ENCODE data around the gene ADGRB2.
A peak's percentile ranks its signal among the peaks of the same experiment; 100 is the strongest.

Gene ADGRB2

DNA sequence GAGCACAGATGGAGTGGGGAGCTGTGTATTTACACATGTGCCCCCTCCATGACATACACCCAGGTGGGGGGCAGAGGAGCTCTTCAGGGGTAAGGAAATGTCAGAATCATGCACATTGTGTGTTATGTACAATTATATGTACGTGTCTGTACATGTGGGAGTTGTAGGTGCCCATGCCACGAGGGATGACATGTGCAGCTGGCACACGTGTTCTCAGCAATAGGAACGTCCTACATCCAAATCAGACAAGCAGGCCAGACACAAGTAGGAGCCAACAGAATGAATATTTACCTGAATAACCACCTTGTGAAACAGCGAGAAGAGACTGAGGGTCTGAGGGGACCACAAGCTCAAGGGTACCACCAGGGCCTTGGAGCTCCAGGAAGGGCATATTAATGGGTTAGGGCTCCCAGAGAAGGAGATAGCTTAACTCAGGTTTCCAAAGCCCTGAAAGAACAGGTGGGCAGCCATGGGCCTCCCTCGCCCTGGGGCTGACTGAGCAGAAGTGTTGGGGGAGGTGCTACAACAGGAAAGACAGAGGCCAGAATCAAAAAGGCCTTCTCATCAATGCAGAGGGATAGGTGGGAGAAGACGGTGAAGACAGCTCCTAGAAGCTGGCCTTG lies 63.6 kb downstream of the ADGRB2 start:
- no peak for DNase-seq

DNA sequence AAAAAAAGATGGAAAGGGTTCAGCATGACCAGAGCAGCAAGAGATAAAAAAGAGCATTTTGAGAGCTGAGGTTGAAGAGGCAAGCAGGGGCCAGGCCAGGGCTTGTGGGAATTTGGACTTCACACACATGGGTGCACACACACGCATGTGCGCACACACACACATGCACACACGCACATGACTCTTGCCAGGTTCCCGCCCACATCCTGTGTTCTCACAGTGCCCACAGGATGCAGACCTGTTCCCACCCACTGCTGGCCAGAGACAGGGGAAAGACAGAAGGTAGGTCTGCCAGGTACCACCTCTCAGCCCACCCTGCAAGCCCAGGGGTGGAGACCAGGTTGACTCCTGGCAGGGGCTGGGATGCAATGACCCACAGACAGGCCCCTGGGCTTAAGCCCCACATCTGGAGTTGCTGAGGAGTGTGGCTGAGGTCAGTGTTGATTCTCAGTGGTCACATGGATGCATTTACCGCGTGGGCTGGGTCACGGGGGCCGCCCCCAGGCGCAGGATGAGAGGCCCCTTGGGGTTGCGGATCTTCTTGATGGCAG lies 64.7 kb downstream of the ADGRB2 start:
- DNase-seq = peak; percentile 49

DNA sequence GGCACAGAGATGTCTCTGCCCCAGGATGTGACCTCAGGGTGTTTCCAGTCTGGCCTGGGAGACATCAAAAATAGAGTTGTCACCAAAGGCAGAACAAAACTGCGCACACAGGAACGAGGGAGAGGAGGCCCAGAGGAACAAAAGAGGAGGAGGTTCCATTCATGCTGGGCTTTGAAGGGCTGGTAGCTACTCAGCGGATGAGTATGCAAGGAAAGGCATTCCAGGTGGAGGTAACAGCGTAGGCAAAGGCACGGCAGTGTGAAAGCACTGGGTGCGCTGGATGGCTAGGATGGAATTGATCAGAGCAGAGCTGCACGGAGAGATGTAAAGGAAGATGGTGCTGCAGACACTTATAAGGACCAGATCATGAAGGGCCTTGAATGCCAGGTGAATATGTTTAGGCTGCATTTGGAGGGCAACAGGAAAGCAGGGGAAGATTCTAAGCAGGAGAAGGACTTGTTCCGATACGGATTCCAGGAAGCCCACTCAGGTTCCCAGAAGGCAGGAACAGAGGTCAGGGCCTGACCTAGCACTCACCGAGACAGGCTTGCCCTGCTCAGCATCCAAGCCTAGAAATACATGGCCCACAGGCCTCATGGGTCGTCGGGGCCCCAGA lies 66.7 kb downstream of the ADGRB2 start:
- DNase-seq = no peak

DNA sequence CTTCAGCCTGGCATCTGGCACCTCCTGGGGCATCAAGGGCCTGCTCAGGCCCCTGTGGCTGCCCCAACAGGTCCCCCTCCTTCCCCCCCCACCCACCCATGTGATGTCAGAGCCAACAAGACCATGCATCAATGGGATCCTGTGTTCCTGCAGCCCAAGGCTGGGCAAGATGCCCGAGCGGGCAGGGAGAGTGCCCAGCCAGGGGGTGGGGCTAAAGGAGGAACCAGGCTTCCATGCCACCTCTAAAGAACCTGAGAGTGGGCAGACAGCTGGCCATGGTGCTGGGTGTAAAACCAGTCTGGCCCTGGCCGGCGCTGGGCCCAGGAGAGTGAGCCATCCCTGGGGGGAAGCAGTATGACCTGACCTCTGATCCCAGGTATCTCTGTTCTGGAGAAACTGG lies 67.9 kb downstream of the ADGRB2 start:
- DNase-seq = no peak

DNA sequence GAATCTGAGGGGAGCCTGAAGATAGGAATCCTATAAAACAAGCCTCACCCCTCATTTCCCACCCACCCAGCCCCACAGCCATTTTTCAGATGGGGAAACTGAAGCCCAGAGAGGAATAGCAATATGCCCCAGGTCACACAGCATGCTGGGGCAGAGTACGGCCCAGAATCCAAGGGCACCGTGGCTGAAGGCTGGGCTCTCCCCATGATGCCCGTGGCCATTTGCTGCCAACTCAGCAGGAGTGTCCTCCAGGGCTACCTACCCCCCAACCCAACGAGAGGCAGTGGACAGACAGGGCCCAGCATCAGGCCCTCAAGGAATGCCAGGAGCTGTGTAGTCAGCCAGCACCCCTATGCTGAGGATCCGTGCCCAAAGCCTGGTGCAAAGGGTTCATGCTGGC lies 68.8 kb downstream of the ADGRB2 start:
- no peak for DNase-seq

DNA sequence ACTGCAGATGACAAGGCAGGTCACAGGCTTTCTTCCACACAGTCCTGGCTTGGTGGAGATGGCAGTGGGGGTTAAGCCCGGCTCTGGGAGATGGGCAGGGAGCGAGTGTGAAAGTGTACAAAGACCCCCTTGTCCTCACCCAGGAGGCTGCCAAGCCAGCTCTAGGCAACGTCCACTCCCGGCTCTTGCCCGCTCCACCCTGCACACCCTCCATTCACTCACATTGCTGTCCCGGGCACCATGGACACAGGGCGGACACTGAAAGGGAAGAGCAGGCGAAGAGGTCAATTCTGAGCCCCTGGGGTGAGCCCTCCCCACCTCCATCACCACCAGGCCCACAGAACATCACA lies 69.2 kb downstream of the ADGRB2 start:
- DNase-seq = no peak

DNA sequence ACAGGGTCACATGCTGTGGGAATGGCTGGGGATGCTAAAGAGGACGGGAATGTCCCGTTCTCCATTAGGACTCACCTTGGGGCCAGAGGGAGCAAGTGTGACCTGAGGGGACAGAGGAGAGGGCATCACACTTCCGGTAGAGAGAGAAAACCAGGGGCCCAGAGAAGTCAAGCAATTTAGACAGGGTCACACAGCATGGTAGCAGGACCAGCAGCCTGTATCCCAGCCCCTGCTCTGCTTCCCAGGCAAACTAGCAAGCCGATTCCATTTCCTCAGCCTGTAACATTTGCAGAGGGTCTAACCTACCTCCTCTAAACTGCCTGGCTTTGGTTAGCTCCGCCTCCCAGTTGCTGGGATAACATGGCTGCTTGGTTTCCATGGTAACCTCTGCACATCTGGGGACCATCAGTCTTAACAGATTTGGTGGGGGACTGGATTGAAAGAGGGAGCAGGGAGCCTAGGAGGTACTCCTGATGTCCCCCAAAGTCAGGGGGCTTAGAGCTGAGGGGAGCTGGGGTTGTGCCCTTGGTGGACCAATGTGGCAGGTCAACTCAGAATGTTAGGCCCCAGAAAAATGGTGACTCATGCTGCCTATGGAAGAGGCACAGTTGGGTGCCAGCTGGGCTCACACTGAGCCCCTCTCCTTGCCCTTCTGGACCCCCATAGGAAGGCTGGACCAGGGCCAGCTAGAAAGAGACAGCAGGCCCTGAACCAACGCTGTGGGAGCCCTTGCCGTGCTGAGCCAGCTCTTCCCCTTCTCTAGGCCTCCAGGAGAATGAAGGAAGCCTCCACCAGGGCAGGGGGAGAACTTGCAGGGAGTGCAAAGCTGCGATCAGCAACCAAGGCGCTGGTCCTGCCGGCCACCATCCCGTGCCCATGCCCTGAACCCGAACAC lies 69.8 kb downstream of the ADGRB2 start:
- DNase-seq = no peak

DNA sequence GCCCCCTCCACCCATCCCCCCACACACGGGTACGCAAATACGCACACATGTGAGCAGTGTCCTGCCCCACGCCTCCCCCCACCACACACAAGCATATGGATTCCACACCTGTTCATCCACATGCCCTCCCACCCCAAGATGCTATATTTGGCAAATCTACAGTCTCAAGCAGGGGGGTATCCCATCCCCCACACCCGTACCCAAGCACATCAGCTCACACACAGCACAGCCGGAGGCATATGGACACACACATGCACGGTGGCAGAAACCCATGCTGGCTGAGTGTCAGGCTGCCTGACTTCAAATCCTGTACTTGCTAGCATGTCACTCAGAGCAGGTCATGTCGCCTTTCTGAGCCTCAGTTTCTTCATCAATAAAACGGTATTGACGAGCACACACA lies 70.9 kb downstream of the ADGRB2 start:
- DNase-seq = no peak

DNA sequence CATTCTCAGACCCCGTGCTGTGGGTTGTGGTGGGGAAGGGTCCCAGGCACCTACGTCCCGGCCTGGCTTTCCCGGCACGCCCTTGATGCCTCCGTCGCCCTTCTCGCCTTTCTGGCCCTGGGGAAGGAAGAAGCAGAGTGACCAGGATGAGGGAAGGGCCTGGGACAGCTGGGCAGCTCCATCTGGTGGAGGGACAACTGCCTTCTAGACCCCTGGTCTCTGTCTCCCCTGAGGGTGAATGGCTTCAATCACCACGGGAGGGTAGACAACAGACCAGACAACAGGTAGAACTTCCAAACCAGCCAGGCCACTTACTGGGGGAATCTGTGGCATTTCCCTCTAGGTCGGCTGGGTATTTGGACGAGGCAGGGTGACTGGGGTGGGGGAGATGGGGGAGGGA lies 72.2 kb downstream of the ADGRB2 start:
- no peak for DNase-seq

DNA sequence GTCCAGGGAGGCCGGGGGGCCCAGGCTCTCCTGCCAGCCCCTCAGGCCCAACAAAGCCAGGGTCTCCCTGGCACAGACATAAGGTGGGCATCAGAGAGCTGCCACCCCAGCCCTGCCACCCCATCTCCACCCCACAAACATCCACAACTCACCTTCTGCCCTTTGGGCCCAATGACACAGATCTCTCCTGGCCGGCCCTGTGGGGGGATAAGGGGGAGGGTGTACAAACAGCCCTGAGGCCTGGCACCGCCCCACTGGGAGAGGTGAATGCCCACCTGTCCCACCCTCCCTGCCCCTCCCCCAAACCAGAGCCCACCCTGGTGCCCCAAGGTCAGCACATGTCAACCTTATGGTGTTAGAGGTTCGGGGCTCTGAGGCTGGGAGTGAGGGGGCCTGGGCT lies 72.7 kb downstream of the ADGRB2 start:
- DNase-seq = no peak

DNA sequence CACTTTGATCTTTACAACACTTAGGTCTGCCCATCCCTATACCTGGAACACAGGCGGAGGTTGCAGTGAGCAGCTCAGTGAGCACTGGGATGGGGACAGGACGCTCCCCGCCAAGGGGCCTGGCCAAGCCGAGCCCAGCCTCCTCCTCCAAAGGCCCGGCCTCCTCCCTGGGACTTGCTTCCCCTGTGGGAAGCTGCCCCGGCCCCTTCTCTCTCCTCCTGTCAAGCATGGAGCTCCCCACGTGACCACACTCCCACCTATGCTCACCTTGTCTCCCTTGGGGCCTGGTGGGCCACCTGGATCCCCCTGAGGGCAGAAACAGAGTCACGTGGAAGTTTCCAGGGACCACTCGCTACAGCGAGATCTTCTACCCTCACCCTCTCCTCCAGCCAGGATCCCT lies 73.2 kb downstream of the ADGRB2 start:
- DNase-seq = no peak

DNA sequence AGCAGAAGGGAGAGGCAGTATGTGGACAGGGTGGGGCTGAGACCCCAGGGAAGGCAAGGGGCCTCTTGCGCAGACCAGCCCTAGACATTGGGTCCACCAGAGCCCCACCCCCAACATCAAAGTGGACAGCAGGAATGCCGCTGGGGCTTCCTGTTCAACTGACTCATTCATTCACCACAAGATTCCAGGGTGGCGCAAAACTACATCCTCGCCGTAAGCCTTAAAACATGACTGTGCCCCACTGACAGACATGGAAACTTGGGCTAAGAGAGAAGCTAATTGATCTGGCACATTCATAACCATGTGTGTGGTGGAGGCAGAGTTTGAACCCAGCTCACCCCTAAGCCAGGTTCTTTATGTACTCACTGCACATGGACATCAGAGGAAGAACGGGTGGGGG lies 74.3 kb downstream of the ADGRB2 start:
- no peak for DNase-seq

DNA sequence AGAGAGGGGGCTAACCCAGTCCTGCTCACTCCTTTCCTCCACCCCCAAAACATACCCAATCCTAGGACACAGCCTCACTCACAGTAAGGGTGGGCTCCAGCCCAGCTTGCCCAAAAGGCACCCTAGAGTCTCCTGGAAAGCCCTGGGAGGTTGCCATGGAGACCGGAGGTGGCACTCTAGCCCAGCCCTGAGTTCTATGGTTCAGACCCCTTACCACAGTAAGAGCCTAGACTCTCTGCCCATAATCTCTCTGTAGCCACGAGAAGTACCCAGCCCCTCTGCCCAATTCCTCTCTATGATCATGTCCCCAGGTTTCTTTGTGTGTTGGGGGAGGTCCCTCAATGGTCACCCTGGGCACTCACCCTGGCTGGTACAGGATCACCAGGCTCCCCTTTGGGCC lies 74.8 kb downstream of the ADGRB2 start:
- DNase-seq = no peak

DNA sequence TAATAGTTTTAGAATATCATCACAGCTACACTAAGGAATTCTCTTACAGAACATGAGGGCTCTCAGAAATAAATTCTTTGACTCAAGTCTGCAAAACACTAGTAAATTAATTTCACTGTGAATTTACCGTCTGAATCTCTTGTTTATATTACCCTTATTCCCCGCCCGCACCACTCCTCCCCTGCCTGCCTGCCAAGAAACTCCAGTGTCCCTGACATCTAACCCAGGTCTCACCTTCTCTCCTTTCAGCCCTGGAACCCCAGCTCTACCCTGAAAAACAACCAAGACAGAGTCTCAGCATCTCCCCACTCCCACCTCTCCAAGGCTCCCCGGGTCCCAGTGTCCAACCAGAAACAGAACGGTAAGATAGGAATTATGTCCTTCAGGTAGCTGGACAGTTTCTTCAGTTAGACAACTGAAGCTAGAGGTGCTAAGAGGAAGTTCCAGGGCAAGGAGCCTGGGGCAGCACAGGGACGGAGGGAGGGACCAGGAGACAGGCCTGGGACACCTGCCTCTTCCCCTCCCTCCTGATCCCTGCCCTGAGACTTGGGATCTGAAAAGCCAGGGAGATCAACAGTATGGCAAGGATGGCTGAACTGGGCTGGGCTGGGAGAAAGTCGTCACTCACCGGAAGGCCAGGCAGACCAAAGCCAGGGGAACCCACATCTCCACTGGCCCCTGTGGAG lies 75.8 kb downstream of the ADGRB2 start:
- no peak for DNase-seq

DNA sequence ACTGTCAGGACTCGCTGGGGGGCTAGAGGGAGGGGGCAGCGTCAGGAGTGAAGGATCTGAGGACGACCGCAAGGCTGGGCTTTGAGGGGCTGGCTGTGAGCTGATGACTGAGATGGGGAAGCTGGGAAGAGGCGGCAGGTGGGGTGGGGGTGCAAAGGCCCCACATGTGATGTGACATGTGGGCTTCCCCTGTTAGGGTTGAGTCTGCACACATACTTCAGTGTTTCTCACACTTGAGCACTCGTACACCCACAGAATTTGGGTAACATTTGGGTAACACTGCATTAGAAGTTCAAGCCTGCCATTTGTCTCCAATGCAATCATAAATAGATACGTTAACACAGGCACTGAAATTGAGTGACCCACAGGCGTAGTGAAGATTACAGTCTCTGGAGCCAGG lies 76.5 kb downstream of the ADGRB2 start:
- no peak for DNase-seq

DNA sequence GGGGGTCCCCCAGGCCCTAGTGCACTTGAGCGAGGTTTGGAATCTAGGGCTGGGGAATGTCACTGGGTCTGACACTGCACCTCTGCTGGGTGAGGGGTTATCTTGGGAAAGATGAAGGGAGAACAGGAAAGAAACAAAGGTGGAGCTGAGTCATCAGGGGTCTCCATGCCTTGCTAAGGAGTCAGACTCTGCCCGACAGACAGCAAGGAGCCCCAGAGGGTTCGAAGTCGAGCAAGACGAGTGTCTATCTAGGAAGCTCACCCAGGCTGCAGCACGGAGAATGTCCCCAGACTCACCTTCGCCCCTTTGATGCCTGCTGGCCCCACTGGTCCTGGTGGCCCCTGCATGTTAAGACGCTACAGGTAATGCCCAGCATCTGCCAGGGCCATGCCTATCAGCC lies 78.3 kb downstream of the ADGRB2 start:
- DNase-seq = no peak

DNA sequence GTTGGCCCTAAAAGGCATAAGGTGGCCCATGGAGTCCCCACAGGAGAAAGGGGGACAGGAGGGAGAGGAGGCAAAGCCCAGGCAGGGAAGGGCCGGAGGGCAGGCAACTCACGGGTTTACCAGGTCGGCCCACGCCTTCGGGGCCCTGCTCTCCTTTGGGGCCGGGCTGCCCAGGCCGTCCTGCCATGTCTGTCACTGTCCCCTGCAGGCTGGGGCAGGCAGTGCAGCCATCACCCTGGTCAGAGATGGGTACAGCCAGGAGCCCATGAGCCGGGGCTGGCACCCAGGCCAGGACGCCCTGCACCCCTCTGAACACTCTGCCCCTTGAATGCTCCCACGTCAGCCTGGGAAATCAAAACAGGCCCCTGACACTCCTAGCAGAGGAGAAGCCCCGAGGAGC lies 80.1 kb downstream of the ADGRB2 start:
- no peak for DNase-seq

DNA sequence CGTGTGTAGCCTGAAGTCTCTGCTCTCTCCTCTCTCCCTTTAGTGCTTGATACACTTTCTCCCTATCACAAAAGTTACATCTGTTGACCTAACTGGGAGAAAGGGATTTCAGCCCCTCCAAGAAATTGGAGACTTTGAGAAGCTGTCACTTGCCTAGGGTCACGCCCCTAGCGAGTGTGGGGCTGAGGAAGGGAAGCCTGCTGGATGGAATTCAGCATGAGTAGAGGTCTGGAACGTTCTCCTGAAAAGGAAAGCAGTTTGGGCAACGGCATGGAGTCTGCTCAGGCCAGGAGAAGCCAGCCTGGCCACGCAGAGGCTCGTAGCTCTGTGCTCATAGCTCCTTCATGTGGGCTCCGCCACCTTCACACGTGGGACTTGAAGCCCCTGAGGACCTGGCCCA lies 82.7 kb downstream of the ADGRB2 start:
- no peak for DNase-seq

DNA sequence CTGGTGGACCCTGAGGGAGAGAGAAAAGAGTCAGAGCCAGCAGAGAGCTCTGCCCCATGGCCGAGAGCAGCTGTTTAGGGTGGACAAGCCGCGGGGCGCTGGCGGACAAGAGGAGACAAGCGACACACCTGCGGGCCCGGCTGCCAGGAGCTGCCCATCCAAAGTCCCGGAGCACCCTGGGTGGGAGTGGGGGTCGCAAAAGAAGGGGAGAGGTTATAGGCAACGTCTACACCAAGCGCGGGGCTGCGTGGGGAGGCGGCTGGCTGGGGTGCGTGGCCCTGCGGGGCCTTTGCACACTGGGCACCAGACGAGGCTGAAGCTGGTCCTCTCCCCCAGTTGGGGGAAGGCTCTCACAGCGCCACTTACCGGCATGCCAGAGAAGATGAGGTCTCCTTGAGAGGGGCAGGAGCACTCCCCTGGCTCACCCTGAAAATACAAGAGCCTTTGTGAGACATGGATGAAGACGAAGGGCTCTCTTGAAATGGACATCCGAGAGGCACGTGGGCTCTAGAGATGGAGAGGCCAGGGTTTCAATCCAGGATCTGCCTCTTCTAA lies 84.4 kb downstream of the ADGRB2 start:
- no peak for DNase-seq

DNA sequence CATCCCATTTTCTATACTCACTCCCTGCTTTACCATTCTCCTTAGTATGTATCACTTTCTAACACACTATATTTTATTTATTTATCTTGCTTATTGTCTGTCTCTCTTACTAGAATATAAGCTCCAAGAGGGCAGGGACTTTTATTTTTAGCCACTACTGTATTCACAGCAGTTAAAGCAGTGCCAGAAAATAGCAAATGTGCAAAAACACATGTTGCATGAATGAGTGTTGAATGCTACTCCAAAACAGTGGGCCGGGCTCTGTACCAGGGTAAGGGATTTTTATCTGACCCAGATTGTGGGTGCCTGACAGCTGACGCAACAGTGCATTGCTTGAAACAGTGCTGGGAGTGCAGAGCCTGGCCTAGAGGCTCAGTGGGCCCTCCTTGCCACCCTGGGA lies 85.0 kb downstream of the ADGRB2 start:
- no peak for DNase-seq

DNA sequence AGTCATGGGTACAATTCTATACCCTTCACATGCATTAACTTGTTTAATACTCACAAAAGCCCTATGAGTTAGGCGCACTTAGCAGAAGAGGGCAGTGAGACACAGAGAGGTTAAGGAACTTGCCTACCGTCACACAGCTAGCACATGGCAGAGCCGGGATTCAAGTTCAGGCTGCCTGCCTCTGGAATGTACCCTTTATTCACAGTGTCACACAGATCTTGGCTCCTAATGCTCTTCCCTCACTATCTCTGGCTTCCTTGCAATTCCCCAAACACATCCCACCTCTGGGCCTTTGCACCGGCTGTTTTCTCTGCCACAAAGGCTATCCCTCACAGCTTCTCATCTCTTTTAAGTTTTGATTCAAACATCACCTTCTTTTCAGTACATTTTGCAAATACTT lies 85.5 kb downstream of the ADGRB2 start:
- DNase-seq = no peak

DNA sequence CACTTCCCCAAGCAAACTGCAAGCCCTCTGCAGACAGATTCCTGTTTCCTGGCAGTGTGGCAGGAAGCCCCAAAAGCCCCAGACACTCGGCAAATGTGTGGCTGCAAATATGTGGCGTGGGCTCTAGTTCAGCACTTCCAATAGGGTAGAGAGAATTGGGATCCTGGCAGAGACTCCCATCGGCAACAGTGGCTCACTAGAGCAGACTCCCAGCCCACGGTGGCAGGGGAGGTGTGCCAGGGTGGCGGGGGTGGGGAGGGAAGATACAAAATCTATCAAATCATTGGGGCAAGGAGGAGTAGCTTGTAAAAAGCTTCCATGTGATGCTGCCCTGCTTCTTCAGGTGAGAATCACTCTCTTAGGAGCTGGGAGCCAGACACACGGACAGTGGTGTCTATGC lies 86.2 kb downstream of the ADGRB2 start:
- DNase-seq = no peak

DNA sequence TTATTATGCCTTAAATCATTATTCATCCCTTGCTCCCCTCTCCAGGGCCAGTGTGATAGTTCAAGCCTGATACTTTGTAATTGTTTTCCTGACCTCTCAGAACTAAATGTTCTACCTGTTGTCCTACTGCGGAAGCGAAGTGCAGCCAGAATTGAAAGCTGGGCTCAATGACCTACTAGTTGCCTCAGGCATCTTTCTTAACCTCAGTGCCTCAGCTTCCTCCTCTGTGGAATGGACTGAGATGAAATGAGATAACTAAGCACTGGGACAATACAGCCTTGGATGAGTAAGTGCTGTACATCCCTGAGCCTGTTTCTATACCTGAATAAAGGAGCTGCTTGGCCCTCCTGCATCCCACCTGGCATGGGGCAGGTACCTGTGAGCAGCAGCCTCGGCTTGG lies 86.7 kb downstream of the ADGRB2 start:
- no peak for DNase-seq

All from CD4-positive, alpha-beta T cell treated with Interleukin-21 for 1 hour (primary cell).